Stimulated activated CD4-positive, alpha-beta T cell treated with anti-CD3 and anti-CD28 coated beads, Interleukin-2, amount 100 ng/mL, for 24 hours (primary cell): ENCODE measurements around the gene HBEGF.
"Not testable (repeated sequence)": the region's sequence is repeated elsewhere in the genome, so short reads cannot be mapped to it uniquely, and the experiment has no call there.

ENCODE experiments used
- DNase-seq, 2 donors: peaks; one replicate each; pipeline ENCODE4 v3.0.0-alpha.2; 2020

The HBEGF gene

GRCh38 chr5:140360681-140361479, 14.5 kb upstream of the HBEGF start:
- DNase-seq: no peak

- no peak for DNase-seq
Measured at GRCh38 chr5:140360101-140360500, 13.7 kb upstream of the HBEGF start, which contains the start of gene SLC4A9. TSS of gene SLC4A9 (plus strand) at chr5:140360194. CDS start at chr5:140360237, 43 bp downstream.

- no peak for DNase-seq
Measured at GRCh38 chr5:140358738-140359310, 12.4 kb upstream of the HBEGF start.

- DNase-seq: peak; percentile 76 to 82
Measured at GRCh38 chr5:140357726-140358093, 11.3 kb upstream of the HBEGF start.

DNA sequence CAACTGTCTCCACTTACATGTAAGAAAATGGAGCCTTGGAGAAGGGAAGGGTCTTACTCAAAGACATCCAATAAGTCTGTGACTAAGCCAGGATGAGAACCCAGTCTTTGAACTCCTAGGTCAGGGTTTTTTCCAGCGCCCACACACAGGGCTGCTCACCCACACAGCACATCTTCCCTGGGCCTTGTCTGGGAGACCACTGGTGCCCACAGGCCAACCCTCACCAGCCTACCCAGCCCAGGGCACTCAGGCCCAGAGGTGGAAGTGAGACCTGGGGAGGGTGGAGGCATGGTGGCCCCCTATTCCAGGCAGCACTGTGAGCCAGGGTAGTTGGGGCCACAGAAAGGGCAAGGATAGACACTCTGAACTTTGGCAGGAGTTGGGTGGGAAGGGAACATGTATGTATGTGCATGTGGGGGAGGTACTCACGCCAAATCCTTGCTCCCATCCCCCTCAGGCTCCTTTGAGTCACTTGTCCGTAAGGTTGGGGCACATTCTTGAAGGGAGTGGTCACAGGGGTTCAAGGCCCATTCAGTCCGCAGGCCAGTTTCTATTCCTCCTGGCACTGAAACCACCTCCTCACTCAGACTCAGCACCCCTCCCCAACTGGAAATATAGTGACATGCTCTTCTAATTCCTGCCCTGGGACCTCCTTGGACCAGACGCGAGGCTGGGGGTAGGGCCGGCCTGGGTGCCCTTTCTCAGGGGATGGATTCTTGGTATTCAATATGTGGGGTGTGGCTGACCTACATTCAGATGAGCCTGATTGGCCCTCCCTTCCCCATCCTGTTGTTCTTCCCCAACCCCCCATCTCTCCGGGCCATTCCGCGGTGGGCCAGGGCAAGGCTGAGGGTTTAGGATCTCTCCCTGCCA, 10.7 kb upstream of the HBEGF start:
- DNase-seq: no peak

DNA sequence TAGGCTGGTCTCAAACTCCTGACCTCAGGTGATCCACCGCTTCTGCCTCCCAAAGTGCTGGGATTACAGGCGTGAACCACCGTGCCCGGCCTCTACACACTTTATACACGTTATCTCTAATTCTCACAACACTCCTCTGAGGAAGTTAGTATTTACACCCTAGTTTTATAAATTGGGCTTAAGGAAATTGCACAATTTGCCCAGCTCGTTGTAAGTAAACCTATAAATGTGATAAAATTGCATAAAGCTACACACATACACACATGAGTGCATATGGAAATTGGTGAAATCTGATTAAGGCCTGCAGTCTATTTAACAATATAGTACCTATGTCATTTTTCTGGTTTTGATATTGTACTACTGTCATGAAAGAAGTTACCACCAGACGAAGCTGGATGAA, 9.1 kb upstream of the HBEGF start:
- DNase-seq: no peak

GRCh38 chr5:140351609-140352334, 5.4 kb upstream of the HBEGF start:
- peak; percentile 27 to 70 for DNase-seq

GRCh38 chr5:140349244-140349643, 2.8 kb upstream of the HBEGF start:
- DNase-seq: no peak

DNA sequence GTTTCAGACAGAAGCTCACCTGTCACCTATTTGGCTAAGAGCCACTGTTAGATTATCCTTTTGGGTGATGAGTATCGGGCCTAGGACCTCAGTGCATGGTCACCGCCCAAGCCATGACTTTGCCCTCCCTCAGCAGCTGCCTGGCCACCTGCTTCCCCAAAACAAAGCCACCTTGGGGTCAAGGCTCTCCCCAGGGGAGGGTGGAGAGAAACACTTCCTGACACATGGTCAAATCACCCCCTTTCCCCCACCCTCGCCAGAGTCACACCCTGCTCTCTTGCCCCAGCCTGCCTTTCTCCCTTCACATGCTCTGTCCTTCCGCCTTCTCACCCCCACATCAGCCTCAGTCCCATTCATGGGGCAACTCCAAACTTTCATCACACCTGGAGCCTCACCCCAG, 1.7 kb upstream of the HBEGF start:
- no peak for DNase-seq

DNA sequence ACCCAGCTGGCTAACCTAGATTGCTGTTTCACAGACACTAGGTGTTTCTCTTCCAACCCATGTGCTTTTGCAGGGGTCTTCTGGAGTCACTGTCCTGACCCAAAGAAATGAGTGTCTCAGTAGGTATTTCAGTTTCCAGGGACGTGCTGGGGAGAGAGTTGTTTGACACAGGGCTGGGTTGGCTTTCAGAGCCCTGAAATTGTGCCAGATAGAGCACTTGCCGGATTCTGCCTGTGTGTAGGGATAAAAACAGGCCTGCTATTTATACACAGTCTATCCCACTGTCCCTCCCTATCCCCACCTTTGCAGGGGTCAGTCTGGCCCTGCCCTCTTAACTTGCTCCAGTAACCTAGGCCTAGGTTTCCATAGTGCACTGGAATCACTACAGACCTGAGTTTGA, 957 bp upstream of the HBEGF start:
- DNase-seq: no peak

DNA sequence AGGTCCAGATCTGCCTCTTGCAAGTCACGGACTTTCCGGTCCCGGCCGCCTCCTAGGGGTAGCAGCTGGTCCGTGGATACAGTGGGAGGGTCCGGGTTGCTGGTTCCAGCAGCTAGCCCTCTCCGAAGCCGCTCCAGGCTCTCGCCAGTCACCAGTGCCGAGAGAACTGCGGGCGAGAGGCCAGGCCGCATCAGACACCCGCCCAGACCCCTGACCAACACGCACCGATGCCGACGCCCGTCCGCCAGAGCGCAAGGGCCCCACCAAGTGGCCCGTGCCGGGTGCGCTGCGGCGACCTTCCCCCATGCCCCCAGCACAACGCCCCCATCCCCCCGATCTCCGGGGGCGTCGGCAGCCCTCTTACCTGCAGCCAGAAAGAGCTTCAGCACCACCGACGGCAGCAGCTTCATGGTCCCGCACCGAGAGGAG, 470 bp downstream of the HBEGF start:
- DNase-seq: no peak

- DNase-seq: peak; percentile 32 to 35
Measured at GRCh38 chr5:140344683-140345423, 1.6 kb downstream of the HBEGF start.

- not testable (repeated sequence) for DNase-seq
Measured at GRCh38 chr5:140343849-140344248, 2.6 kb downstream of the HBEGF start.

GRCh38 chr5:140342896-140343295, 3.5 kb downstream of the HBEGF start:
- DNase-seq: no peak

DNA sequence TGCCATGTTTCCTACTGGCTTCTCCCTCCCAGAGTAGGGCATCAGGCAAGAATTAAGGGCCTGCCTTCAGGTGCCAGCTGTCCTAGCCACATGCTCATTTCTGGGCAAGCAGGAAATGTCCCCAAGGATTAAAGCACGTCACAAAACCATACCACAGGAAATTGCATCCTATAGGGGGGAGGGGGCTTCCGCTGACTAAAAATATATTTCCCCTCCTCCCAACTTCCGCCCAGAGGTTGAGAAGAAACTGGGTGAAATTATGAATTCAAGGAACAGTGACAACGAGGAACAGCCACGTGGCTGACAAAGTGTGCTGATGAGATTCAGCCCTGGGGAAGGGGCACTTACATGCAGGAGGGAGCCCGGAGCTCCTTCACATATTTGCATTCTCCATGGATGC, 4.1 kb downstream of the HBEGF start:
- peak in 1 of 2 donors; percentile 36 for DNase-seq

GRCh38 chr5:140341591-140341990, 4.8 kb downstream of the HBEGF start:
- DNase-seq: no peak

DNA sequence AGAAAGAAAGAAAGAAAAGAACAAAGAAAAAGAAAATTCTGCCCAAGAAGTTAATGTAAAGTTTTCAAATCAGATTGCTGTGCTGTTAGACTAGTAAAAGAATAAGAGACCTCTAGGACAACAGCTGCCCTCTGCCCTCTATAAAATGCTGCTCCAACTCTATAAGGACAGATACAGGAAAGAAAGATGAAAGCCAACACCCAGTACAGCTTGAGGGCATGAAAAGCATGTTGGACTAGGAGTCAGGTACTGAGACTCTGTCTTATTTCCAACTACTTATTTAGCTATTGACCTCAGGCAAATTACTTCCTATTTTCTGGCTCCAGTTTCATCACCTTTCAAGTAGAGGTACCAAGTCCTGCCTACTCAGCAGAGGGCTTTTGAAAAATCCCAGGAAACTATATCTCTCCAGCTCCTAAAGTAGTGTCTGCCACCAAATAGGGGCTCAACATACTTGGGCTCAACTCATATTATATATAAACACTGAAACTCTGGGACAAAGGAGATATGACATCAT, 5.7 kb downstream of the HBEGF start:
- no peak for DNase-seq

GRCh38 chr5:140339636-140340035, 6.8 kb downstream of the HBEGF start:
- no peak for DNase-seq

DNA sequence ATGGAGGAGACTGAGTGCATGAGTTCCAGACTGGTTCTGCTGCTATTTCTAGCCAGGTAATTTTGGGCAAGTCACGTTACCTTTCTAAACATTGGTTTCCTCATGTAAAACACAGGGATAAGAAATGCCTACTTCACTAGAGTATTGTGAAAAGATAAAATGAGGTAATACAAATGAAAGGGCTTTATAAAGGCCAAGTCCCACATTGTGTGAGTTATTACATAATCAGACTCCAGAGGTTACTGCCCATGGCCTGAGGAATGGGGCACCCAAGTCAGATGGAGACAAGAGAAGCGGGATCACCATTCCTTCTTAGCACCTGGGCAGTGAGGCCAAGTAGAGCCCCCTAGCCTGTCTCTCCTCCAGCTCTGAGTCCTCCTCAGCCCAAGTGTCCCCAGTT, 7.5 kb downstream of the HBEGF start:
- DNase-seq: no peak

DNA sequence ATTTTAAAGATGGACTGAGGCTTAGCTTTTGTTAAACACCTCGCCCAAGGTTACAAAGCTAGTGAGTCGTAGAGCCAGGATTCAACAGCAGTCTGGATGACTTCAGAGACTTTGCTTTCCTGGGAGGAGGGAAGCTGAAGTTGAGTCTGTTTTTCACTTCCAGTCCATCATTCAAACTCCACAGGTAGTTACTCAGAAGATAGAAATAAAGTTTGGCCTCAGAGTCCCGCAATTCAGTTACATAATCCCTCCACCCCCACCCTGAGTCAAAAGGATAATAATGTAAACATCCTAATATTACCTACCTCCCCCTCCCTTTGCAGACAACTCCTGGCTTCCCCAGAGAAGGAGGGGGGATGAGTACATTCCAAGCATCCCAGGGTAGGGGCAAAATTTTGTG, 8.1 kb downstream of the HBEGF start:
- no peak for DNase-seq

- DNase-seq: no peak
Measured at GRCh38 chr5:140337880-140338279, 8.5 kb downstream of the HBEGF start.

- DNase-seq: no peak
Measured at GRCh38 chr5:140336388-140336787, 10.0 kb downstream of the HBEGF start.
